ENCODE results near the gene SESN3.

SESN3 gene

DNA sequence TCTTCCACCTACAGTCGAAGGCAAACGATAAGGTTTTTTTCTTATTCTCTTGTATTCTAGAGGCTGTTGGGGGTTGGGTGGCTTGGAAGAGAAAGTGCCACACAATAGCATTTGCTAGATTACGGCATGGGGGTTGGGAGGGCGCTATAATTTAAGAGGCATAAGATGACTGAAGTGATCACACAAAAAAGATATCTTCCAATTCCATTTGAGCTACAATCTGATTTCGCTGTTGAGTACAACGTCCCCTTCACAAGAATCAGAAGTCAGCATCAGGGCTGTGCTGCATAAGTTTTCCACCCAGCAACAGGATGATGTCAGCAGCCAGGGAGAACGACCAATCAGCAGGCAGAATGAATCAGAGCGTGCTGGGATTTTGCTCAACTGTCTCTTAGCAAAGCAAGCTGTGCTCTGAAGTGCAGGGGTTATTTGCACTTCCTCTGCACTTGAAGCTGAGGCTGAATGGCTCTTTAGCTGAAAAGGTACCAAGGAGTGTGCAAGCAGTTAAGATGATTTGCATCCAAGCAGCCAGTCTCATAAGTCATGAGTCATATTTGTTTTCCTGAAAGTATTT, 23.2 kb upstream of the SESN3 start:
- peak; percentile 68 for TF ChIP-seq CREB1 (IDR thresholded peaks at IDR 0.05; ENCODE audit: low read depth)
- 0 out of 2 replicates have a peak, but pooled peaks have one; percentile 22 for TF ChIP-seq CEBPB (IDR thresholded peaks at IDR 0.05)
- no peak for TF ChIP-seq TAF1 (IDR thresholded peaks at IDR 0.05; ENCODE audit: low read depth)
- TF ChIP-seq, protein P1, sequence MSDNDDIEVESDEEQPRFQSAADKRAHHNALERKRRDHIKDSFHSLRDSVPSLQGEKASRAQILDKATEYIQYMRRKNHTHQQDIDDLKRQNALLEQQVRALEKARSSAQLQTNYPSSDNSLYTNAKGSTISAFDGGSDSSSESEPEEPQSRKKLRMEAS (IDR thresholded peaks at IDR 0.05), result peak; percentile 63; the same call in 1 of the 2 replicates
- no peak for TF ChIP-seq EP300 (IDR thresholded peaks at IDR 0.05; ENCODE audit: borderline replicate concordance)

DNA sequence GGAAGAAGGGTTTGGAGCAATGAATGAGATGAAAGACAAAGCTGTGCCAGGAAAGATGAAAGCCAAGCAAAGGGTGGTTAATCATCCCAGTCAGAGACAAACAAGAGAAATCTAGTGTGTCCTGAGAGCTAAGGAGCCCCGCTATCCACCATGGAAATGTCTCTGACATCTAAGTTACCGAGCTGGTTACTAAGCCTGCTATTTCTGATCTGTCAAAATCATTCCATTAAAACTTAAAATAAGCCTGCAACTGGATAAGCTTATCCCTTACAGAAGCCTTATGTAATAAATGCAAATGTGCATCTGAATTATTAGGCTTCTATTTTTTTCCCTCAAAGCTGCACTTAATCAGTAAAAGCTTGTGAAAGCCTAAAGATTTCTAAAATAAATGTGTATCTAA, 22.1 kb upstream of the SESN3 start:
- TF ChIP-seq TAF1 (IDR thresholded peaks at IDR 0.05; ENCODE audit: low read depth), result no peak
- no peak for TF ChIP-seq EGR1 (IDR thresholded peaks at IDR 0.05)
- TF ChIP-seq ZBTB7A (IDR thresholded peaks at IDR 0.05; ENCODE audit: low read depth), result no peak
- TF ChIP-seq EP300 (IDR thresholded peaks at IDR 0.05; ENCODE audit: borderline replicate concordance), result no peak
- no peak for TF ChIP-seq TCF12 (IDR thresholded peaks at IDR 0.05; ENCODE audit: low read depth)
- TF ChIP-seq, protein P1 (IDR thresholded peaks at IDR 0.05), result no peak
- TF ChIP-seq YY1 (IDR thresholded peaks at IDR 0.05; ENCODE audit: low read depth), result no peak
- no peak for TF ChIP-seq RAD21 (IDR thresholded peaks at IDR 0.05; ENCODE audit: low read depth)
- TF ChIP-seq TEAD4 (IDR thresholded peaks at IDR 0.05), result no peak
- TF ChIP-seq NFIC (IDR thresholded peaks at IDR 0.05), result no peak

- no peak for TF ChIP-seq YY1 (IDR thresholded peaks at IDR 0.05; ENCODE audit: low read depth)
- TF ChIP-seq RAD21 (IDR thresholded peaks at IDR 0.05; ENCODE audit: low read depth), result no peak
- TF ChIP-seq TEAD4 (IDR thresholded peaks at IDR 0.05), result no peak
These were observed 21.6 kb upstream of the SESN3 start for GRCh38 chr11:95252586-95252985.

- TF ChIP-seq REST (IDR thresholded peaks at IDR 0.05; ENCODE audit: low read depth) (no peak), TEAD4 (IDR thresholded peaks at IDR 0.05) (no peak), TCF12 (IDR thresholded peaks at IDR 0.05; ENCODE audit: low read depth) (no peak), NFIC (IDR thresholded peaks at IDR 0.05) (no peak), FOXM1 (IDR thresholded peaks at IDR 0.05; ENCODE audit: borderline replicate concordance, low read depth) (no peak), TAF1 (IDR thresholded peaks at IDR 0.05; ENCODE audit: low read depth) (no peak), RAD21 (IDR thresholded peaks at IDR 0.05; ENCODE audit: low read depth) (no peak), ZBTB7A (IDR thresholded peaks at IDR 0.05; ENCODE audit: low read depth) (no peak), EP300 (IDR thresholded peaks at IDR 0.05; ENCODE audit: borderline replicate concordance) (no peak), EGR1 (IDR thresholded peaks at IDR 0.05) (no peak), CEBPB (IDR thresholded peaks at IDR 0.05) (no peak), CREB1 (IDR thresholded peaks at IDR 0.05; ENCODE audit: low read depth) (no peak), YY1 (IDR thresholded peaks at IDR 0.05; ENCODE audit: low read depth) (no peak)
- TF ChIP-seq, protein P1 (IDR thresholded peaks at IDR 0.05), result no peak
- TF ChIP-seq, protein P2, sequence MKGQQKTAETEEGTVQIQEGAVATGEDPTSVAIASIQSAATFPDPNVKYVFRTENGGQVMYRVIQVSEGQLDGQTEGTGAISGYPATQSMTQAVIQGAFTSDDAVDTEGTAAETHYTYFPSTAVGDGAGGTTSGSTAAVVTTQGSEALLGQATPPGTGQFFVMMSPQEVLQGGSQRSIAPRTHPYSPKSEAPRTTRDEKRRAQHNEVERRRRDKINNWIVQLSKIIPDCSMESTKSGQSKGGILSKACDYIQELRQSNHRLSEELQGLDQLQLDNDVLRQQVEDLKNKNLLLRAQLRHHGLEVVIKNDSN (IDR thresholded peaks at IDR 0.05), result no peak
These were observed 17.9 kb upstream of the SESN3 start for GRCh38 chr11:95248666-95249467.

- TF ChIP-seq TAF1 (IDR thresholded peaks at IDR 0.05; ENCODE audit: low read depth), result no peak
- TF ChIP-seq EP300 (IDR thresholded peaks at IDR 0.05; ENCODE audit: borderline replicate concordance), result no peak
- TF ChIP-seq TEAD4 (IDR thresholded peaks at IDR 0.05), result no peak
- TF ChIP-seq, protein P1 (IDR thresholded peaks at IDR 0.05), result no peak
- no peak for TF ChIP-seq RAD21 (IDR thresholded peaks at IDR 0.05; ENCODE audit: low read depth)
- TF ChIP-seq EGR1 (IDR thresholded peaks at IDR 0.05), result no peak
- no peak for TF ChIP-seq CREB1 (IDR thresholded peaks at IDR 0.05; ENCODE audit: low read depth)
- no peak for TF ChIP-seq NFIC (IDR thresholded peaks at IDR 0.05)
- TF ChIP-seq CEBPB (IDR thresholded peaks at IDR 0.05), result no peak
- no peak for TF ChIP-seq ZBTB7A (IDR thresholded peaks at IDR 0.05; ENCODE audit: low read depth)
- TF ChIP-seq YY1 (IDR thresholded peaks at IDR 0.05; ENCODE audit: low read depth), result no peak
- TF ChIP-seq, protein P2 (IDR thresholded peaks at IDR 0.05), result no peak
- TF ChIP-seq TCF12 (IDR thresholded peaks at IDR 0.05; ENCODE audit: low read depth), result no peak
- TF ChIP-seq FOXM1 (IDR thresholded peaks at IDR 0.05; ENCODE audit: borderline replicate concordance, low read depth), result no peak
- no peak for TF ChIP-seq REST (IDR thresholded peaks at IDR 0.05; ENCODE audit: low read depth)
These were observed 16.9 kb upstream of the SESN3 start for GRCh38 chr11:95247883-95248282.

Data from Ishikawa (cell line).